ENCODE results near the gene SORCS2.
"Not testable (repeated sequence)": the region's sequence is repeated elsewhere in the genome, so short reads cannot be mapped to it uniquely, and the experiment has no call there.

Gene SORCS2

DNA sequence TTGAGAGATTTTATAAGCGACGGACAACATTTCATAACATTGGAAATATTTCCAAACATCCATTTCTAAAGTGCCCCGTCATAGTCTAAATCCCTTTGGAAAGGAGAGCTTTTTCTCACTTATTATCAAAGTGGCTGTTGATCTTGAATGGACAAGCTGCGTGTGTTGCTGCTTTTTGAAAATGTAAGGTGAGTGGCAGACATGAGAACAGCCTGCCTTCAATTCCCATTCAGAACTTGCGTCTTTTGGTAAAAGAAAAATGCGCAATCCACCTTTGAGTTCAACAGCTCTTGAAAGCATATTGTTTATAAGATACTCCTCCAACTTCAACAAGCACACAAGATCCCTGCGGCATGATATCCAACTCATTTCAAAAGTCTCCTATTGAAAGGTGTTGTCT lies 380.6 kb downstream of the SORCS2 start:
- DNase-seq = no peak

DNA sequence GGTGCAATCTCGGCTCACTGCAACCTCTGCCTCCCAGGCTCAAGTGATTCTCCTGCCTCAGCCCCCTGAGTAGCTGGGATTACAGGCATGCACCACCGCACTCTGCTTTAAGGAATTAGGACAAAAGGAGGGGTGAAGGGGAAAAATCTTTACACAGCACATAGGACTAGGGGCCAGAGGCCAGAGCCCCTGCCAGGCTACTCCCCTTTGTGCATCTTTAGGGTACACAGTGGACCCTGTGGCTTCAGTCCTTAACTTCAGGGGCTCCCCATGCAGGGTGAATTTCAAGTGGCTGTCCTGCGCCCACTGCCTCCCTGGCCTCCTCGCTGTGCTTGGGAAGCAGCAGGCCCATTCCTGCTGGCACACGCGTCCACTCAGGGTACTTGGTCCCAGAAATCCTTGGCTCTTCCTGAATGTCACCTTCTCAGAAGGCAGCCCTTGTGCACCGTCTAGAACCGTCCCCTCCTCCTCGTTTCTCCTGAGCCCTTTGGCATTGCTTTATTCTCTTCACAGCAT lies 381.3 kb downstream of the SORCS2 start:
- DNase-seq = no peak

DNA sequence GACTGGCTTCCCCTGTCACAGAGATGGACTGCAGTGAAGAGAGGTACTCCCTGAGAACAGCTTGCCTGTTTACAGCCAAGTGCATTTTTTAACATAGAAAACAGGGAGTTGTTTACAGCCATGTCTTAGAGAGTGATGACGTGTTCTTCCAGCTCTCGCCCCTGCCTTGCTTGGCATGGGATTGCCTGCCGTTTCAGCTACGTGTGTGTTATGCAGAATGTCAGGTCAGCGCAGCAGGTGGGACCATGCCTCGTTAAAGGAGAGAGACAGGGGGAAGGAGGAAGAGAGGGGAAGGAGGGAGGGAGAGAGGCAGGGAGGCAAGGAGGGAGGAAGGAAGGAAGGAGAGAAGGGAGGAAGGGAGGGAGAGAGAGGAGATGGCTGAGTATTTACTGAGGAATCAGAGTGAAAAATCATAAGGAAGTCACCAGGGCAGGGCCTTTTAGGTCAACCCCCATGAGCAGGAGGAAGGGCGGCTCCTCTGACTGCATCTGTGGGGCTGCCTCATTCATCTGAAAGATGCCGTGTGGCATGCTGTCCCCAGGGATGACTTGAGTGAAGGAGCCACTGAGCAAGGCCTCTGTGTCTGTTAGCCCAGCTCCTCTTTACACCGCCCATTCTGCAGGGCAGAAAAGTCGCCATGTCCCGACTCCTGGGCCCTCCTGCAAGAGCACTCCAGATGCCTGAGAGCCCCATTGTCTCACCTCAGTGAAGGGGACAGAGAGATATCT lies 382.1 kb downstream of the SORCS2 start:
- DNase-seq = no peak

DNA sequence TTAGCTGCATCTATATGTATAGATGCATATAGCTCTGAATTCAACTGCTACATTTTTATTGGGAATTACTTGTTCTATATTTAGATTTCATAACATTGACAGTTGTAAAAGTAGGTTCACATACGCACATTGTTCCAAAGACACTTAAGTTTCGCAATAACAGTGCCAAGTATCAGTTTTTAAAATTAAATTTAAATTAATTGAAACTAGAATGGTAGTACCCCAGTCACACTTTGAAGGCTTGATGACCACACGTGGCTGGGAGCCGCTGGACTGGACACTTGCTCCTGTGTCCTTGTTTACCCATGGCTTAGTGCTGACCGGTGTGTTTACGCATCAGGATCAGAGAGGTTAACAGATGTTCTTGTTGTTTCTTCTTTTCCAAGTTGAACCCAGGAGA lies 383.1 kb downstream of the SORCS2 start:
- no peak for DNase-seq

DNA sequence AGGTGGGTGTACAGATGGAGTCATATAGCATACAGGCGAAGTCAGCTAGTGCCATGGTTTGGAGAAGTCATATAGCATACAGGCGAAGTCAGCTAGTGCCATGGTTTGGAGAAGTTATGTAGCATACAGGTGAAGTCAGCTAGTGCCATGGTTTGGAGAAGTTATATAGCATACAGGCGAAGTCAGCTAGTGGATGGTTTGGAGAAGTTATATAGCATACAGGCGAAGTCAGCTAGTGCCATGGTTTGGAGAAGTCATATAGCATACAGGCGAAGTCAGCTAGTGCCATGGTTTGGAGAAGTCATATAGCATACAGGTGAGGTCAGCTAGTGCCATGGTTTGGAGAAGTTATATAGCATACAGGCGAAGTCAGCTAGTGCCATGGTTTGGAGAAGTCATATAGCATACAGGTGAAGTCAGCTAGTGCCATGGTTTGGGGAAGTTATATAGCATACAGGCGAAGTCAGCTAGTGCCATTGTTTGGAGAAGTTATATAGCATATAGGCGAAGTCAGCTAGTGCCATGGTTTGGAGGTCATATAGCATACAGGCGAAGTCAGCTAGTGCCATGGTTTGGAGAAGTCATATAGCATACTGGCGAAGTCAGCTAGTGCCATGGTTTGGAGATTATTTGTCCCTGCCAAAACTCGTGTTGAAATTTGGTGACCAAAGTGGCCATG lies 385.2 kb downstream of the SORCS2 start:
- not testable (repeated sequence) for DNase-seq

DNA sequence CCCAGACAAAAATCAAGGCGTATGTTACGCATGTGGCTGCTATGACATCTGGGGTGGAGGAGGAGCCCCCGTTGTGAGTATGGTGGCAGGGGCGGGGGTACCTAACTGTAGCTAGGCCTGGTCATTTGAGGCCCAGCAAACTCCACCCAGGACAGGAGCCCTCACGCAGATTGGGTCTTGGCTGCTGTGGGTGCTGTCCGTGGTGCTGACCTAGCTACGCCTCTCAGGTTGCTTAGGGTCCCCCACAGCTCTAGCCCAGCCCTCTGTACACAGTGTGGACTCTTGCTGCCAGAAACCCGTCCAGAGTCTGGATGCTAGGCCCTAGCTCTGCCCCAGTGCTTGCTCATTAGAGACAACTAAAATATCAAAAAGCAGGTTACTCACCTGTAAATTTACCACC lies 389.1 kb downstream of the SORCS2 start:
- no peak for DNase-seq

DNA sequence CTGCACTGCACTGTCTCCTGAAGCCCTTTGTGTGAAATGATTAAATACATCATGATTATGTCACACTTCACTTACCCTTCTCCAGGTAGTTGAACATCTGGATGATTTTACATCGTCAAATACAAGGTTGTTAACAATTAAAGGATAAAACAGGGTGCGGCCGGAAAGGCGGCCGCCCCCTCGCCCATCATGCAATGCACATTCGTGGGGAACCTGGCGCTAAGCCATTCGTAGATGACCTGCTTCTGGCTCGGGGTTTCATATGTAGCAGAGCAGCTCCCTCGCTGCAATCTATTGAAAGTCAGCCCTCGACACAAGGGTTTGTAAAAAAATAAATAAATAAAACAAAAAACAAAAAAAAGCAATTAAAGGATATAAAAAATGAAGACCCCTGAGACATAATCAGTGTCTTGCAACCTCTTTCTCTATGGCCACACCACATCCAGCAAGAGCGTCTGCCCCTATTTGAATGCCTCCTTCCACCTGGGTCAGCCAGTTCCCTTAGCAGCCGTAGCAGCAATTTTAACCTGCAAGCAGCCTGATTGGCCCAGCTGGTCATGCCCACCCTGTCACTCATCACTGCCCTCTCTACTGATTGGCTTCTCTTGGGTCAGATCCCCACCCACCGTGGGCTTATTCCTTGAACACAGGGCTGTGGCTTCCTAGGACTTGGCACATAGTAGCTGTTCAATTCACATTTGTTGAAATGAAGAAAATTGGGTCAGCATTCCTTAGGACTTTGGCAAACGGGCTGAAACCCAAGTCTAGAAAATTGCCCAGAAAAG lies 390.2 kb downstream of the SORCS2 start:
- DNase-seq = no peak

DNA sequence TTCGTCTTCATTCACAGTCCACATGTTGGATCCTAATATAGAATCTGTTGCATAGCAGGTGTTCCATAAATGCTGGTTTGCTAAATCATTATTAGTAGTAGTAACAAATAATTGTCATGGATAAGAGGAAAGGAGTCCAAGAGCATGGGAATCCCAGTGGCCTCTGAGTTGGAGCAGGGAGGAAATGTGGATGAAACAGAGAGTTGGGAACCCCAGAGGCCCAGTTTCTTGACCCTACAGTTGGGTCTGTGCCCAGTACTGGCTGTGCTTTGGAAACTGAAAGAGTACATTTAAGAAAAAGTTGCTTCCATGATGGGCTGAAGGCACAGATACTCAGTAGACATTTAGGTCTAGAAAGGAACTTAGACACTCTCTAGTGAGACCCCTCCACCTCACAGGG lies 391.8 kb downstream of the SORCS2 start:
- DNase-seq = no peak

DNA sequence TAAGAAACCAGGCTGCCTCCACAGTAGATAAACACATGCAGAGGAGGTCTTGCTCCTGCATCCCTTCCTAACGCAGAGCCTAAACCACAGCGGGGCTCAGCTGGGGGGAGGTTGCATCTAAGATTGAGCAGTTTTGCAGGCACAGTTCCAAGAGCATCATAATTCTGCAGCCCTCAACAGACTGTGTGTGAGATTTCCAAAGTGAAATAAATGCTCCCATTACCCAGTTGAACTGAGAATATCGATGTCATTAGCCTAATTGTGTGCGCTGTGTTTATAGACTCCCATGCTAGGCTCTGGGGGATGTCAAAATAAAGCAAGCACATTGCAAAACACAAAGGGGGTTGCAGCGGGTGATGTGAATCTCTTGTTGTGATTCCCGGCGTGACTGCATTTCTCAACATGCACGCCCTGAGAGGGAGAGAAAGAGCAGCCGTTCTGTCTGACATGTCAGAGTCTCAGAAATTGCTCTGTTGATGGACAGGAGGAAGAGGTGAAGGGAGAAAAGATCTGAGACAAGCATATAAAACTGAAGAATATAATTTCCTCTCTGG lies 392.3 kb downstream of the SORCS2 start:
- no peak for DNase-seq

DNA sequence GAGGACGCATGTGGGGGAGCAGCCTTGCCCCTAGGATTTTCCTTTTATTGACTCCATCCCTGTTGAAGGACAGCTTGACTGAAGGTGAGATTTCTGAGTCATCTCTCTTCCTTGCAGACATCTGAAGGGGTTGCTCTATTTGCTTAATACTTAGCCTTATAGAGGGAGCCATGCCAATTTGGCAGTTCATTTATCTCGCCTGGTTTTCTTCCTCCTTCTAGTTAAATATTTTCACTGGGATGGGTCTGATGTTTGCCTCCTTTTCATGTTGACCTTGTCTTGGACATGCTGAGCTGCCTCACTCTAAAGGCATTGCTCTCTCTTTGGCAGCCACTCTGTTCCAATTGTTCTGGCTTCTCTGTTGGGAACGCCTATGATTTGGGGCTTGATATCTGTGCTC lies 393.4 kb downstream of the SORCS2 start:
- DNase-seq = no peak

DNA sequence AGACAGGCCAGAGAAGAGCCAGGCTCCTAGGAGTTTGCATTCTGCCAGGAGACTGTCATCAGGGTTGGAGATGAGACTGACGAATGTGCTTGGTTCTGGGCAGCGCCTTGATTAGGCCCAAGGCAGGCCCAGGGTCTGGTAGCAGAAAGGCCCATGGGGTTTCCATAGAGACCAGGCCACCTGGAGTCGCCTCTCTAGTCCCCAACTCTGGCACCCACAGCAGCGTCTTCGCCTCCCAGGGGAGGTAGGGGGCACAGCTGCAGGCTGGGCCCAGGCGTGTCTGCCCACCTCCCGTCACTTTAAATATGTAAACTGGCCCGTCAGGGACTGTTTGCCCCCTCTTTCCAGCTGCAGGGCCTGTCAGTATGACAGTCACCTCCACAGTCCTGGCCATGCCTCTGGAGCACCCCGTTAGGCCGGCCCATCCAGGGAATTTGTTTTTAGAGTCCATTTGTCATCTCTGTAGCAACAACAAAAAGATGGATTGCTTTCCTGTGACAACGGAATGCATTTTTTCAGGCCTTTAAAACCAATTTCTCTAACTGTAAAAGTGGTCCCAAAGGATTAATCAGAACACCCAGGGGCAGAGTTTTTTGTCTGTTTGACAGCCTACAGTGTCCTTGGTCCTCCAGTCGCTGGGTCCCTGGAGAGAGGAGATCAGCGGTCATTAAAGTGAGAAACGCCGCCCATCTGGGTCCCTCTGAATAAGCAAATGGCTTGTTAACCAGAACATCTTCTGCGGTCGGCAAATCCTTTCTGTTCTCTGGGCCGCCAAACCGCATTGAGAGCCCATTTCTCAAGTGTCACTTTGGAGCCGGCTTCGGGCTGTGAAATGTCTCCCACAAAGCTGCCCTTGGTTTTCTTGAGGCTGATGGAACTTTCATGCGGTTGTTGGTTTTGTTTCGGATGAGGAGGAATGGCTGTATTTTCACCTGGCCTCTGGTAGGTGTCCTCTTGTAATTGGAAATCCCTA lies 395.4 kb downstream of the SORCS2 start:
- no peak for DNase-seq

DNA sequence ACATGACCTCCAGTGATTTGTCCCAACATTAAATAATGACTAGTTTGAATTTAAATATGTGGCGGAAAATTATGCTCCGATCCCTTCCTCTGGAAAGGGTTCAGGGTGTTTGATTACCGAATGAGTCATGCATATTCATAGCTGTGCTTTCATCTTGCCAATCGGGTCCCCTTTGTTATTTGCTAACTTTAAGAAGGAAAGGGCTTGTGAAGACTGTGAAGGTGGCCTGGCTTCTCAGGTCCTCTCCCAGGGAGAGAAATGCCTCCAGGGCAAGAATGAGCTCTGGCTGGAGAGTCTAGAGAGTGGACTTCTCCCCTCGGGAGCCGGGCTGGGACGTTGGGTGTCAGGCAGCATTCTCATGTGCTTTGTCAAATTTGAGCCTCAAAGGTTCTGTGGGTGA lies 397.9 kb downstream of the SORCS2 start:
- peak in 1 of 51 donors; percentile 12 for DNase-seq

DNA sequence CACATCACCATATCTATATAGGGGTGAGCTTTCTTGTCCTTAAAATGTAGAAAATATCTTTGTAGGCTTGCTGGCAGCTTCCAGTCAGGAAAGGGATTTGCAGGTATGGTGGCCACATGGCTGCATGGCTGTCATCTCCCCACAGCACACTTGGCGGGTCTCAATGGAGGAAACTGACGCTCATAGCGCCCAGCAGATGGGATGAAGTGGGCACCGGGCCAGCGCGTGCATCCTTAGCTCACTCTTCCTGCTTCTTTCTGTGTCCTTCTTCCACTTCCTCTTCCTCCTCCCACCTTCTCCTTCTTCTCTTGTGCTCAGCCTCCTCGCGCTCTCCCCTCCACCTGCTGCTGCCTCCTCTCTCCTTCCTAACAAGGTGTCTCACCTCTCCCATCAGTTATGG lies 398.6 kb downstream of the SORCS2 start:
- no peak for DNase-seq

DNA sequence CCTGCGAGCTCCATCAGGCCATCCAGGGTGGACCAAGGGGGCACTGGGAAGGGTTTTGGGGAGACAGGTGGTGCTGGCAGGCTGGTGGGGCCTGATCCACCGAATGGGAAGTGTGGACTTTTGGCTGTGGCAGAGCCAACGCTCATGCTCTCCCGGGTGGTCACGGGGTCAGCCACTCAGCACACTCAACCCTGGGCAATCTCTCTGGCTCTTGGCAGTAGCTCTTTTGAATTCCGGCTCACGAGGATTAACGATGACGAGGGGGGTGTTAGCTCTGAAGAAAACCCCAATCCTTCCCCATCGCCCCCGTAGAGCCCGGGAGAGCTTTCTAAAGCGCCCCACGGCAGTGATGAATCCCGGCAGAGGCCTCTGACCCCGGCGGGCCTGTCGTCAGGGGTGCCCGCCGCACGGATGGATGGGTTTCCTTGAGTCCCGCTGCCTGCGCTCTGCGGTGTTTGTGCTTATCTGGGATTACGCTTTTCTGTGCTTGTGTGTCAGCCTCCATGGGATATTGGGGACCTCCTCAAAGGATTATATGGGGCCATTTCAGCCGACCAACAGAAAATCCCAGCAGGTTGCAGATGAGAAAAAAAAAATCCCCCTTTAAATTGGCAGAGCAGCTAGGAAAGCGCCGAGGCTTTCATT lies 399.2 kb downstream of the SORCS2 start:
- peak in 19 of 51 donors; percentile 9 to 48 (median 22) for DNase-seq

DNA sequence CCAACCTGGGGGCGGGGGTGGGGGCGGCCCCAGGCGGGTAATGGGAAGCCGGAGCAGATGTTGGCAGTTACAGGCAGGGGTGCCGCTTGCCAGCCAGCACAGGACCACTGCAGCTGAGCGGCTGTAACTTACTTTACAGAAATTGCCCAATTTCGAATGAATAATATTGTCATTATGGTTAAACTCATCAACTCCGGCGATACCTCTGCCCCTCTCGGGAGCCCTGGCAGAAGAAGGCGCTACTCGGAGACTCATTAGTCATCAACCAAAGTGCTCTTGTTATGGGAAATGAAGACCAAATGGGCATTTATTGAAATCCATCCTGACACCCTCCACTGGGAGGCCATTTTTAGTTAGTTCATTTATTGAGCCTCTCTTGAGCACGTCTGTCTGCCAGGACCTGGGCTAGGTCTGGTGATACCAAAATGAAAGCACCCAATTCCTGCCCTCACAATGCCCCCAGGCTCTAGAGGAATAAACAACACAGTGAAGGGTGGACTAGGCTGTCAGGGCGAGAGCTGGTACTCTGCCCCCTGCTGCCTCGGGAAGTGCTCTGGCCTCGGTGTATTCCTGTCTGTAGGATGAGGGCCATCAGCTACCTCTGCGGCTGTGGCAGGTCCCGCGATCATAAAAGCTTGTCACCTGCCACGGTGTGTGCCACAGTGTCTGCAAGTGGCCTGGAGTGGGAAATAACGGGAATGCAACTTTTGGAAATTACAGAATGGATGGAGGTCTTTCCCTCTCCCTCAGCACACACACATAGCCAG lies 401.5 kb downstream of the SORCS2 start:
- DNase-seq = no peak

DNA sequence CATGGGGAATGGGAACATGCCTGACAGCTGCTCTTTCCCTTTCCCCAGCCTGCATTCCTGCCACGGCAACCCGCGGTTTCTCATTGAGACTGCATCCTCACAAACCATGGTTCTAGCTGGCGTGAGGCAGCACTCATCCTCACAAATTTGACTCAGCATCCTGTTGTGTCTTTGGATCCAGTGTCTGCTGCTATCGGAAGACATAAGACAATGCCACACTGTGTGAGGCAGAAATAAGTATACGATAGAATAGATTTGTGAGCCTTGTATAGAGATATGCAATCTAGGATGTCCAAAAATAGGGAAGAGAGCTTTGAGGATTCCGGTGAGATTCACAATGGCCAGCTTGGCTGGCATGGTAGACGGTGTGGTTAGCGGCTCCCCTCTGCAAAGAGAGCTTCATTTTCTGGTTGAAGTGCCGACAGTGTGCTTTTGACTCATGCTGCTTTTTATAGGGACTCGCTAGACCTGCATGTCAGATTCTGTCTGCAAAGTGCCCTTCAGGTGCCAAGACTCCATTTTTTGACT lies 403.7 kb downstream of the SORCS2 start:
- DNase-seq = no peak

DNA sequence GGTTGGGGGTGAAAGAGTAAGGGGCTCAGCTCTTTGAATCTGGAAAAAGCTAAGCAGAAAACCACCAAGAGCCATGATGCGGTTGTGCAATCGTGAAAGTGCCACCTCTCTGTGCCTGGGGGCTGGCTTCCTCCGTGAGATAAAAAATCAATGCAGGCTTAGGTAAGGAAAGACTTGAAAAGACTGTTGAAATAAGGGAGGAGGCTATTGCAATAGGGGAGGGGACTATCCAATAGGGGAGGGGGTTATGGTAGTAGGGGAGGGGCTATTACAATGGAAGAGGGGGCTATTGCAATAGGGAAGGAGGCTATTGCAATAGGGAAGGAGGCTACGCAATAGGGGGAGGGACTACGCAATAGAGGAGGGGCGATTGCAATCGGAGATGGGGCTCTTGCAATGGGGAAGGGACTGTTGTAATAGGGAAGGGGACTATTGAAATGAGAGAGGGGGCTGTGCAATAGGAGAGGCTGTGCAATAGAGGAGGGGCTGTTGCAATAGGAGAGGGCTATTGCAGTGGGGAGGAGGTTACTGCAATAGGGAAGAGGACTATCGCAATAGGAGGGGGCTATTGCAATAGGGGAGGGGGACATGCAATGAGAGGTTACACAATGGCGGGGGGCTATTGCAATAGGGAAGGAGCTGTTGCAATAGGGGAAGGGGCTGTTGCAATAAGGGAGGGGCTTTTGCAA lies 404.7 kb downstream of the SORCS2 start:
- no peak for DNase-seq

Data from hypothalamus (tissue), 51 donors.